ENCODE measurements around the gene UBE2J2. TPM values are rescaled to one million over a fixed set of nuclear protein-coding genes. Genes with fewer than 3 reads are reported as not detected.

Gene UBE2J2
- total RNA-seq, 1 experiment from 2014 or later = 83.4 TPM

GRCh38 chr1:1298861-1299685, 25.4 kb upstream of the UBE2J2 start:
- peaks cover 2% of the 10 kb centered on the region for H3K23me2 ChIP-seq (ENCODE audit: insufficient read length, low read depth, low read length, poor library complexity, severe bottlenecking)
- TF ChIP-seq CTCF (conservative IDR thresholded peaks at IDR 0.05) = no peak
- H3K4ac ChIP-seq (ENCODE audit: low read depth, low read length) = no peak overlapping the region
- Mint-ChIP-seq H3K4me1 (no peaks in the 10 kb centered on the region), H3K27ac (no peak overlapping the region), H3K27me3 (ENCODE audit: low read depth) (no peaks in the 10 kb centered on the region), H3K4me3 (no peak overlapping the region), H3K36me3 (ENCODE audit: insufficient read depth in 1 of 3, low read depth in 3 of 3) (no peaks in the 10 kb centered on the region; a peak in 1 of 7 replicates), H3K9me3 (no peaks in the 10 kb centered on the region)
- H3K79me2 ChIP-seq (ENCODE audit: insufficient read depth, low read length) = no peaks in the 10 kb centered on the region
- no peaks in the 10 kb centered on the region for H3K79me1 ChIP-seq (ENCODE audit: insufficient read depth, low read depth, low read length, poor library complexity, severe bottlenecking)
- no peak overlapping the region for H2BK20ac ChIP-seq (ENCODE audit: low read depth, low read length, poor library complexity, severe bottlenecking)
- no peak overlapping the region for H3K18ac ChIP-seq (ENCODE audit: insufficient read length, low read depth, low read length)
- no peak overlapping the region for H3K4me2 ChIP-seq (ENCODE audit: insufficient read depth, insufficient read length, low read length)
- H2AFZ ChIP-seq (ENCODE audit: low read length) = no peak overlapping the region
- peak; percentile 87 for DNase-seq
- no peak overlapping the region for H2BK12ac ChIP-seq (ENCODE audit: insufficient read length, low read depth, low read length)
- H3T11ph ChIP-seq (ENCODE audit: low read length) = no peak overlapping the region
- H2BK120ac ChIP-seq (ENCODE audit: low read depth, low read length, poor library complexity, severe bottlenecking) = no peak overlapping the region
- no peak overlapping the region for H3K56ac ChIP-seq (ENCODE audit: insufficient read length, low read depth, low read length)
- no peak overlapping the region for H4K8ac ChIP-seq (replicated peaks; ENCODE audit: insufficient read length, low read depth, low read length)
- H4K20me1 ChIP-seq (ENCODE audit: control insufficient read depth, insufficient read depth, insufficient read length) = no peaks in the 10 kb centered on the region
- no peak overlapping the region for H3K9ac ChIP-seq (ENCODE audit: extremely low read depth, insufficient read length, low read length)
- H2AK5ac ChIP-seq (ENCODE audit: insufficient read length, low read length) = no peak overlapping the region
- H2BK15ac ChIP-seq (ENCODE audit: low read depth, low read length) = no peak overlapping the region
- H4K5ac ChIP-seq (ENCODE audit: insufficient read length, low read depth, low read length) = no peak overlapping the region
- no CpG with 5 or more reads among the region's 30 CpGs for WGBS (ENCODE audit: extremely low coverage, insufficient read length, low lambda C conversion rate)
- H3K27ac ChIP-seq (ENCODE audit: insufficient read length, low read depth, low read length) = no peak overlapping the region
- H2BK5ac ChIP-seq (ENCODE audit: insufficient read length, low read length) = no peak overlapping the region
- no peaks in the 10 kb centered on the region for H3K9me3 ChIP-seq (ENCODE audit: control insufficient read depth, low read depth, low read length)
- no peak overlapping the region for H3K14ac ChIP-seq (ENCODE audit: insufficient read depth, low read length)
- H3K4me1 ChIP-seq (ENCODE audit: insufficient read depth, low read length) = no peaks in the 10 kb centered on the region
- H3K27me3 ChIP-seq (ENCODE audit: insufficient read depth, low read length) = no peaks in the 10 kb centered on the region
- H3K23ac ChIP-seq (ENCODE audit: insufficient read length, low read depth, low read length) = no peak overlapping the region
- H4K91ac ChIP-seq (ENCODE audit: insufficient read length, low read depth, low read length) = no peak overlapping the region

Data from H9 (cell line).